ENCODE results near the gene ATP9B.

DNA sequence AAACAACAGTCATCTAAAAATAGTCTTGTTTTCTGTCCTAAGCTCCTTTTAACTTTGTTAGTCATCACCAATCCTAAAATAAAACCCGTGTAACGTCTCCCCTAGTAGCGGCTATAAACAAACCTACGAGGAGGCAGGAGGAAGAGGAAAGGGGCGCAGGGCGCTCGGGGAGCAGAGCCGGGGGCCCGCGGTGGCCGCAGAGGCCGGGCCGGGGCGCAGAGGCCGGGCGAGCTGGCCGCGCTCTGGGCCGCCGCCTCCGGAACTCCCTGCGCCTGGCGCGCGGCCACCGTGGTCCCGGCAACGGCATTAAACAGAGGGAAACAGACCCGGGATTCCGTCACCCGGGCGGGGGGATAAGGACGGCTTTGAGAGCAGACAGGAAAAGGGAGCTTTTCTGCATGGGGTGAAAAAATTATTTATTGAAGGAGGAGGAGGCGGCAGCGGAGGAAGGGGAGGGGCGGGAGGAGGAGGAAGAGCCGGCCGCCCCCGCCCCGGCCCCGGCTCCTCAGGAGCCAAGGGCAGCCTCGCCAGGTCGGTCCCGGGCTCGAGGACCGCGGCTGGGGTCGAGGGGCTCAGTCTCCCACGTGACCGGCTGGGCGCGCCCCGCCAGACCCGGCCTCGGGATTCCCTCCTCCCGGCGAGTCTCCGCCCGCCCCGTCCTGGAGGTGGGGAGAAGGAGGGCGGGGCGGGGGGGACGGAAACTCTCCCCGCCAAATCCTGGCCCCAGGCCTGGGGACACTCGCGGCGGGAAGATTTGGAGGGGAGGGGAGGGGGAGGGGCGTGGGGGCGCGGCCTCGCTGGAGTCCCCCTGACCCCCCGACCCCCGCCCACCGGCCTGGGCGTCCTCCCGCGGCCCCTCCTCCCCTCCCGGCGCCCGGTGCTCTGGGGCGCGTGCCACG lies 324.7 kb downstream of the ATP9B start:
- peak; percentile 49 for TF ChIP-seq POLR2A (IDR thresholded peaks at IDR 0.05)
- TF ChIP-seq, protein P1, sequence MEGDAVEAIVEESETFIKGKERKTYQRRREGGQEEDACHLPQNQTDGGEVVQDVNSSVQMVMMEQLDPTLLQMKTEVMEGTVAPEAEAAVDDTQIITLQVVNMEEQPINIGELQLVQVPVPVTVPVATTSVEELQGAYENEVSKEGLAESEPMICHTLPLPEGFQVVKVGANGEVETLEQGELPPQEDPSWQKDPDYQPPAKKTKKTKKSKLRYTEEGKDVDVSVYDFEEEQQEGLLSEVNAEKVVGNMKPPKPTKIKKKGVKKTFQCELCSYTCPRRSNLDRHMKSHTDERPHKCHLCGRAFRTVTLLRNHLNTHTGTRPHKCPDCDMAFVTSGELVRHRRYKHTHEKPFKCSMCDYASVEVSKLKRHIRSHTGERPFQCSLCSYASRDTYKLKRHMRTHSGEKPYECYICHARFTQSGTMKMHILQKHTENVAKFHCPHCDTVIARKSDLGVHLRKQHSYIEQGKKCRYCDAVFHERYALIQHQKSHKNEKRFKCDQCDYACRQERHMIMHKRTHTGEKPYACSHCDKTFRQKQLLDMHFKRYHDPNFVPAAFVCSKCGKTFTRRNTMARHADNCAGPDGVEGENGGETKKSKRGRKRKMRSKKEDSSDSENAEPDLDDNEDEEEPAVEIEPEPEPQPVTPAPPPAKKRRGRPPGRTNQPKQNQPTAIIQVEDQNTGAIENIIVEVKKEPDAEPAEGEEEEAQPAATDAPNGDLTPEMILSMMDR (IDR thresholded peaks at IDR 0.05) = no peak

All from ovary (tissue), 3 donors.